Stomach (tissue), 4 donors: ENCODE measurements around the gene MTARC1.

ENCODE experiments used
- CTCF ChIP-seq, 7 experiments: fragments of 450-650 bp in 4 of 7; fragments of 200-600 bp in 3 of 7; sonication (generic) in 3 of 7; IDR thresholded peaks; one replicate each; pipeline ENCODE4 v1.5.1; 2016 to 2019; ENCODE audit warnings: antibody characterized with exemption in 7 of 7, control low read depth in 2 of 7, mild to moderate bottlenecking in 1 of 7
- POLR2A ChIP-seq, 4 donors: fragments of 450-650 bp; IDR thresholded peaks; one replicate each; pipeline ENCODE4 v1.6.1; 2016; ENCODE audit warnings: antibody characterized with exemption in 4 of 4, control low read depth in 2 of 4, mild to moderate bottlenecking in 1 of 4, moderate library complexity in 1 of 4

GRCh38 chr1:220819467-220820026 is 32.8 kb downstream of the MTARC1 start:
- TF ChIP-seq CTCF (IDR thresholded peaks at IDR 0.05) (no peak), POLR2A (IDR thresholded peaks at IDR 0.05) (no peak)
